Heart right ventricle (tissue), 16 donors: ENCODE measurements around the gene ALPK3. TPM values are rescaled to one million over a fixed set of nuclear protein-coding genes. Genes with fewer than 3 reads are reported as not detected.

Experiments
- ATAC-seq, 8 donors: fragments of 200-7000 bp; cut with Tn5 transposase; one replicate each; pipeline ENCODE4 v1.9.1; 2020; ENCODE audit warnings: mild to moderate bottlenecking in 8 of 8, moderate library complexity in 8 of 8, moderate number of reproducible peaks in 1 of 8
- DNase-seq, 2 donors: peaks; one replicate each; pipeline ENCODE4 v3.0.0-alpha.2; 2020
- H3K27ac ChIP-seq, 10 donors: fragments of 200-600 bp; sonication (generic) in 2 of 10; one replicate each; pipeline versions ENCODE4 v1.5.0 to v1.8.0; 2020 to 2022; ENCODE audit warnings: mild to moderate bottlenecking in 3 of 10
- H3K27me3 ChIP-seq, 7 donors: fragments of 200-600 bp; one replicate each; pipeline ENCODE4 v1.8.0; 2021 to 2022; ENCODE audit warnings: mild to moderate bottlenecking in 2 of 7
- H3K36me3 ChIP-seq, 9 donors: fragments of 200-600 bp; sonication (generic) in 1 of 9; one replicate each; pipeline versions ENCODE4 v1.5.0 to v1.8.0; 2020 to 2022; ENCODE audit warnings: mild to moderate bottlenecking in 2 of 9
- H3K4me1 ChIP-seq, 9 donors: fragments of 200-600 bp; sonication (generic) in 1 of 9; one replicate each; pipeline versions ENCODE4 v1.5.0 to v1.8.0; 2020 to 2022; ENCODE audit warnings: mild to moderate bottlenecking in 4 of 9
- H3K4me3 ChIP-seq, 10 donors: fragments of 200-600 bp; sonication (generic) in 2 of 10; one replicate each; pipeline versions ENCODE4 v1.5.0 to v1.8.0; 2020 to 2022; ENCODE audit warnings: mild to moderate bottlenecking in 7 of 10, moderate library complexity in 2 of 10
- H3K9me3 ChIP-seq, 11 donors: fragments of 200-600 bp in 10 of 11; sonication (generic) in 2 of 11; one replicate each; pipeline versions ENCODE4 v1.5.0 to v1.8.0; 2013 to 2022; ENCODE audit warnings: mild to moderate bottlenecking in 2 of 11, control low read depth in 1 of 11, moderate library complexity in 1 of 11
- WGBS, 2 donors: extraction: QIAGEN DNeasy Blood & Tissue Kit; methylation state at CpG; one replicate each; pipeline ENCODE4 v1.1.7; 2013; ENCODE audit warnings: inconsistent platforms in 1 of 2; 5-methylcytosine and 5-hydroxymethylcytosine counted together
- intact Hi-C, 10 donors: fragments of 100-400 bp; cut with DNase I; formaldehyde crosslinking; loops; one replicate each; pipeline versions ENCODE4 v1.11.1 to v1.14.2; 2022
- polyA plus RNA-seq, 2 donors: library from polyadenylated mRNA; stranded (reverse); fragments of 200-250 nt; gene quantifications; one replicate each; pipeline ENCODE4 v1.2.3, GENCODE V29; 2013
- total RNA-seq, 10 donors: library from RNA; stranded (reverse); fragmentation: NEBNext Ultra II Directional in 3 of 10; extraction: Animal tissue kit (Norgen Biotek cat#: 25700) in 3 of 10; gene quantifications; one replicate each; pipeline versions ENCODE4 v1.2.1 to v1.2.4, GENCODE V29; 2021 to 2023
- TF ChIP-seq, protein P1 (sequence below), 9 donors: fragments of 200-600 bp; sonication (generic) in 2 of 9; IDR thresholded peaks; one replicate each; pipeline versions ENCODE4 v1.5.0 to v1.8.0; 2021 to 2022; ENCODE audit warnings: antibody characterized with exemption in 9 of 9, mild to moderate bottlenecking in 5 of 9, moderate library complexity in 1 of 9
- donor health status: Arrhythmogenic right ventricular cardiomyopathy.
- donor health status: ischemic (EF 13 %, LVEDD 7.1; RV severe dilation, severe dysfunction).
- donor health status: healthy with polysubstance abuse.
- donor health status: DM: no; HTN: yes; CAD: no.
- donor health status: DM: no; HTN: no; CAD: no.
- donor health status: ischemic (EF 25% LVEDD 6.9; RV normal size, moderate dysfunction).
- donor health status: ischemic (EF 25% LVEDD 5.7; RV mildly dilated, moderate dysfunction).
- donor health status: healthy.
- donor health status: DM: yes; HTN: yes; CAD: no.
- donor health status: Ischemic cardiomyopathy.
- donor health status: ischemic (EF 35%, LVEDD 5.7; RV mildly dilated, moderate dysfunction).
- donor health status: nonischemic (EF 11% LVEDD 7.7; RV severe dilation, severe dysfunction).
- donor health status: DM: yes; HTN: yes; CAD: no.
- donor health status: PGD.
- donor health status: ischemic (EF 29% LVEDD 5.4; RV normal size, mild dysfunction).
- donor health status: nonischemic (EF 23%, LVEDD 6.1; RV moderate dilation, normal function).

Gene ALPK3
- total and polyA plus RNA-seq, 12 donors: 35.1 to 268 (median 162) TPM

DNA sequence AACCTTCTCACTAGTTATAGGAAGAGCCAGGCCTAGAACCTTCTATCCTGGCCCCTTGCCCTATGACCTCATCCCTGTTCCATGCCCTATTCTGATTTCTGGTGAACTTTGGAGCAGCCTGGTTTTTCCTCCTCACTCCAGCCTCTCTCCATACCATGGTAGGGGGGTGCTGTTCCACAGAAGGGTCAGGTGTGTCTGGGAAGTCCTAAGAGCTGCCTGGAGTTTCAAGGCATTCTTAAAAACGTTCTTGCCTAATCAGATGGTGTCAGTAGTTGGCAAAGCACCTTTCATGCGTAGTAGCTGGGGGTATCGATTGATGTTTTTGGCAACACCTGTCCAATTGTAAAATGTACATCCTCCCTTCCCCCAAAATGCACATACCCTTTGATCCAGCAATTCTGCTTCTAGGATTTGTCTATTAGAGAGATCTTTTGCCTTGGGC lies 16.8 kb upstream of the ALPK3 start:
- Histone ChIP-seq H3K36me3 (peaks cover 9 to 99% (median 58%) of the 10 kb centered on the region in 9 donors), H3K4me3 (no peak overlapping the region), H3K27me3 (no peaks in the 10 kb centered on the region), H3K27ac (no peak overlapping the region), H3K4me1 (peaks cover 0 to 12% (median 0%) of the 10 kb centered on the region in 9 donors), H3K9me3 (no peaks in the 10 kb centered on the region)
- DNase-seq (no peak), ATAC-seq (no peak)
- TF ChIP-seq, protein P1, sequence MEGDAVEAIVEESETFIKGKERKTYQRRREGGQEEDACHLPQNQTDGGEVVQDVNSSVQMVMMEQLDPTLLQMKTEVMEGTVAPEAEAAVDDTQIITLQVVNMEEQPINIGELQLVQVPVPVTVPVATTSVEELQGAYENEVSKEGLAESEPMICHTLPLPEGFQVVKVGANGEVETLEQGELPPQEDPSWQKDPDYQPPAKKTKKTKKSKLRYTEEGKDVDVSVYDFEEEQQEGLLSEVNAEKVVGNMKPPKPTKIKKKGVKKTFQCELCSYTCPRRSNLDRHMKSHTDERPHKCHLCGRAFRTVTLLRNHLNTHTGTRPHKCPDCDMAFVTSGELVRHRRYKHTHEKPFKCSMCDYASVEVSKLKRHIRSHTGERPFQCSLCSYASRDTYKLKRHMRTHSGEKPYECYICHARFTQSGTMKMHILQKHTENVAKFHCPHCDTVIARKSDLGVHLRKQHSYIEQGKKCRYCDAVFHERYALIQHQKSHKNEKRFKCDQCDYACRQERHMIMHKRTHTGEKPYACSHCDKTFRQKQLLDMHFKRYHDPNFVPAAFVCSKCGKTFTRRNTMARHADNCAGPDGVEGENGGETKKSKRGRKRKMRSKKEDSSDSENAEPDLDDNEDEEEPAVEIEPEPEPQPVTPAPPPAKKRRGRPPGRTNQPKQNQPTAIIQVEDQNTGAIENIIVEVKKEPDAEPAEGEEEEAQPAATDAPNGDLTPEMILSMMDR (IDR thresholded peaks at IDR 0.05): no peak
- intact Hi-C loops: no loop called here
- 80 to 86% methylated on average over 3 of the region's 3 CpGs for WGBS, 2 donors

- H3K4me3 ChIP-seq: no peak overlapping the region
- peaks cover 0 to 86% (median 40%) of the 10 kb centered on the region in 9 donors for H3K36me3 ChIP-seq
- TF ChIP-seq, protein P1 (IDR thresholded peaks at IDR 0.05): no peak
- H3K27ac ChIP-seq: peak overlapping the region in 2 of 10 donors; percentile 7 to 13
- H3K27me3 ChIP-seq: no peaks in the 10 kb centered on the region
- H3K4me1 ChIP-seq: peaks cover 0 to 8% (median 0%) of the 10 kb centered on the region in 9 donors
- intact Hi-C loops: no loop called here
- DNase-seq (no peak), ATAC-seq (peak in 1 of 8 donors; percentile 18)
- no peaks in the 10 kb centered on the region for H3K9me3 ChIP-seq
- WGBS, 2 donors: 66% methylated on average over 4 of the region's 4 CpGs
These were observed 12.9 kb upstream of the ALPK3 start for GRCh38 chr15:84804005-84804900.

- ATAC-seq (no peak), DNase-seq (no peak)
- no peaks in the 10 kb centered on the region for H3K27me3 ChIP-seq
- peaks cover 0 to 13% (median 6%) of the 10 kb centered on the region in 9 donors for H3K4me1 ChIP-seq
- intact Hi-C loops: no loop called here
- H3K4me3 ChIP-seq: no peak overlapping the region
- H3K36me3 ChIP-seq: peaks cover 0 to 77% (median 30%) of the 10 kb centered on the region in 9 donors
- H3K27ac ChIP-seq: peak overlapping the region in 1 of 10 donors; percentile 7
- TF ChIP-seq, protein P1 (IDR thresholded peaks at IDR 0.05): no peak
- WGBS, 2 donors: 82 to 86% methylated on average over 1 of the region's 1 CpG
- H3K9me3 ChIP-seq: no peaks in the 10 kb centered on the region
These were observed 11.9 kb upstream of the ALPK3 start for GRCh38 chr15:84805221-84805620.

DNA sequence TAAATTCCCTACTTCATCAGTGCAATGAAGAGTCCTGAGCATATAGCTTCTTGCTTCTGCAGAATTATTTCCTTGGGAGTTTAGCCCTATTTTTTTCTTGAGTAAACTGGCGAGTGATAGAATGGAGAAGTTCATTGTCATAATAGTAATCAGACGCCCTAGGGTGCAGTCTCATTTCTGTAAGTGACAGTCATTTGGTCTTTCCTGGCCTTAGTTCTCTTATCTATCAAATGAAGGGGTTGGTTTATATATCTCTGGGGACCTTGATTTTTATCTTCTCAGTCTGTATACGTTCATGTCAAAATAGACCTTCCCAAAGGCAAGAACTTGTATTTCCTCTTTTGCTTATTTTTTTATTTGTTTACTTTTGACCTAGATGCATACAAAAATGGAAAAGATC lies 9.9 kb upstream of the ALPK3 start:
- 84 to 85% methylated on average over 3 of the region's 3 CpGs for WGBS, 2 donors

More for the DNA sequence above, 9.9 kb upstream of the ALPK3 start:
- no peak overlapping the region for H3K4me3 ChIP-seq
- intact Hi-C loops: no loop called here
- no peaks in the 10 kb centered on the region for H3K27me3 ChIP-seq
- H3K4me1 ChIP-seq: peaks cover 0 to 19% (median 8%) of the 10 kb centered on the region in 9 donors
- no peak overlapping the region for H3K27ac ChIP-seq
- DNase-seq (no peak), ATAC-seq (no peak)
- TF ChIP-seq, protein P1 (IDR thresholded peaks at IDR 0.05): no peak
- peaks cover 0 to 58% (median 13%) of the 10 kb centered on the region in 9 donors for H3K36me3 ChIP-seq
- H3K9me3 ChIP-seq: no peaks in the 10 kb centered on the region
